Measurements from ENCODE around the gene IFI35. TPM values are rescaled to one million over a fixed set of nuclear protein-coding genes. Genes with fewer than 3 reads are reported as not detected.

Gene IFI35
- total RNA-seq, 1 experiment from 2014 or later: 19.7 TPM

GRCh38 chr17:43018008-43018853 is 11.6 kb downstream of the IFI35 start:
- Histone ChIP-seq H3K4me2 (no peak overlapping the region), H4K20me1 (ENCODE audit: insufficient read depth) (peaks cover 2% of the 10 kb centered on the region; the same call in 1 of the 2 replicates), H3K9me2 (ENCODE audit: insufficient read depth) (no peaks in the 10 kb centered on the region), H3F3A (ENCODE audit: insufficient read depth, low read depth) (peaks cover 35% of the 10 kb centered on the region; the same call in 1 of the 2 replicates), H2AFZ (no peak overlapping the region), H3K79me2 (ENCODE audit: low read depth) (peaks cover 21% of the 10 kb centered on the region), H3K36me3 (ENCODE audit: low read depth) (peaks cover 20% of the 10 kb centered on the region), H3K4me1 (replicated peaks; ENCODE audit: insufficient read depth) (peaks cover 21% of the 10 kb centered on the region), H3K9me3 (ENCODE audit: insufficient read depth, low read depth) (no peaks in the 10 kb centered on the region), H3K4me3 (no peak overlapping the region), H3K27ac (no peak overlapping the region), H3K27me3 (ENCODE audit: insufficient read depth, low read depth) (no peaks in the 10 kb centered on the region)
- no peak for TF ChIP-seq CTCF (conservative IDR thresholded peaks at IDR 0.05)
- no peak for TF ChIP-seq EZH2 (IDR thresholded peaks at IDR 0.05; ENCODE audit: low read depth)
- CTCF ChIA-PET: no interaction called here
- BruUV-seq (replicated peaks): no TSS peak
- intact Hi-C loops (cut with micrococcal nuclease; ENCODE audit: unreplicated experiment): no loop called here
- POLR2A ChIA-PET (ENCODE audit: unreplicated experiment): interaction anchor here (0.6 kb wide), 1 partner anchor 181 kb away, joined by 8 read pairs; no protein-coding TSS in a partner anchor
- DNase-seq: no peak

GRCh38 chr17:43018932-43019331 is 12.3 kb downstream of the IFI35 start:
- Histone ChIP-seq H3K4me3 (no peak overlapping the region), H2AFZ (no peak overlapping the region), H3K36me3 (ENCODE audit: low read depth) (peaks cover 14% of the 10 kb centered on the region), H3K9me2 (ENCODE audit: insufficient read depth) (no peaks in the 10 kb centered on the region), H3K9me3 (ENCODE audit: insufficient read depth, low read depth) (no peaks in the 10 kb centered on the region), H4K20me1 (ENCODE audit: insufficient read depth) (peaks cover 2% of the 10 kb centered on the region; the same call in 1 of the 2 replicates), H3F3A (ENCODE audit: insufficient read depth, low read depth) (peaks cover 35% of the 10 kb centered on the region; the same call in 1 of the 2 replicates), H3K4me1 (replicated peaks; ENCODE audit: insufficient read depth) (peaks cover 21% of the 10 kb centered on the region), H3K27me3 (ENCODE audit: insufficient read depth, low read depth) (no peaks in the 10 kb centered on the region), H3K79me2 (ENCODE audit: low read depth) (peaks cover 21% of the 10 kb centered on the region), H3K27ac (no peak overlapping the region), H3K4me2 (no peak overlapping the region)
- DNase-seq: no peak
- ChIA-PET POLR2A (ENCODE audit: unreplicated experiment) (interaction anchor here (0.6 kb wide), 1 partner anchor 181 kb away, joined by 8 read pairs; no protein-coding TSS in a partner anchor), CTCF (no interaction called here)
- no peak for TF ChIP-seq CTCF (conservative IDR thresholded peaks at IDR 0.05)
- no peak for TF ChIP-seq EZH2 (IDR thresholded peaks at IDR 0.05; ENCODE audit: low read depth)
- intact Hi-C loops (cut with micrococcal nuclease; ENCODE audit: unreplicated experiment): no loop called here
- BruUV-seq (replicated peaks): no TSS peak

GRCh38 chr17:43019418-43019817 is 12.8 kb downstream of the IFI35 start:
- peaks cover 21% of the 10 kb centered on the region for H3K79me2 ChIP-seq (ENCODE audit: low read depth)
- H3K9me2 ChIP-seq (ENCODE audit: insufficient read depth): no peaks in the 10 kb centered on the region
- no peak for TF ChIP-seq CTCF (conservative IDR thresholded peaks at IDR 0.05)
- TF ChIP-seq EZH2 (IDR thresholded peaks at IDR 0.05; ENCODE audit: low read depth): no peak
- H3K4me2 ChIP-seq: no peak overlapping the region
- DNase-seq: no peak
- no peaks in the 10 kb centered on the region for H3K9me3 ChIP-seq (ENCODE audit: insufficient read depth, low read depth)
- peaks cover 35% of the 10 kb centered on the region; the same call in 1 of the 2 replicates for H3F3A ChIP-seq (ENCODE audit: insufficient read depth, low read depth)
- intact Hi-C loops (cut with micrococcal nuclease; ENCODE audit: unreplicated experiment): no loop called here
- BruUV-seq (replicated peaks): no TSS peak
- H3K27me3 ChIP-seq (ENCODE audit: insufficient read depth, low read depth): no peaks in the 10 kb centered on the region
- peaks cover 2% of the 10 kb centered on the region; the same call in 1 of the 2 replicates for H4K20me1 ChIP-seq (ENCODE audit: insufficient read depth)
- ChIA-PET CTCF (no interaction called here), POLR2A (ENCODE audit: unreplicated experiment) (no interaction called here)
- H3K27ac ChIP-seq: no peak overlapping the region
- no peak overlapping the region for H2AFZ ChIP-seq
- H3K4me3 ChIP-seq: no peak overlapping the region
- peaks cover 14% of the 10 kb centered on the region for H3K36me3 ChIP-seq (ENCODE audit: low read depth)
- peaks cover 21% of the 10 kb centered on the region for H3K4me1 ChIP-seq (replicated peaks; ENCODE audit: insufficient read depth)

All from PC-9 (cell line).